ENCODE results near the gene MCM7. TPM values are rescaled to one million over a fixed set of nuclear protein-coding genes. Genes with fewer than 3 reads are reported as not detected.

The MCM7 gene
- total and polyA plus RNA-seq, 2 of the 13 experiments (the other 11 are each of a cell fraction or from before 2014, with no cell fraction given): 84.5 to 214 TPM

GRCh38 chr7:100079024-100079560 lies 22.1 kb downstream of the MCM7 start (continued):
- TF ChIP-seq ZNF576 (CRISPR knock-in tag; IDR thresholded peaks at IDR 0.05): no peak
- peak; percentile 38 for TF ChIP-seq ELF3 (CRISPR knock-in tag; IDR thresholded peaks at IDR 0.05)
- no peak for TF ChIP-seq SETDB1 (CRISPR knock-in tag; IDR thresholded peaks at IDR 0.05; ENCODE audit: borderline replicate concordance)
- TF ChIP-seq ZNF350 (CRISPR knock-in tag; IDR thresholded peaks at IDR 0.05; ENCODE audit: borderline replicate concordance, low read depth): peak; percentile 61; the same call in 1 of the 2 replicates
- 0 out of 2 replicates have a peak, but pooled peaks have one; percentile 54 for TF ChIP-seq ZNF761 (CRISPR knock-in tag; conservative IDR thresholded peaks at IDR 0.05)
- no peak for TF ChIP-seq ZNF724P (CRISPR knock-in tag; IDR thresholded peaks at IDR 0.05; ENCODE audit: borderline replicate concordance)
- peak; percentile 99 for TF ChIP-seq BCL6 (CRISPR knock-in tag; IDR thresholded peaks at IDR 0.05)
- no peak for TF ChIP-seq ATF2 (CRISPR knock-in tag; IDR thresholded peaks at IDR 0.05)
- TF ChIP-seq ZFY (CRISPR knock-in tag; IDR thresholded peaks at IDR 0.05): peak; percentile 45; the same call in 1 of the 2 replicates
- peak; percentile 74; the same call in 1 of the 2 replicates for TF ChIP-seq KDM4B (CRISPR knock-in tag; IDR thresholded peaks at IDR 0.05)
- peak; percentile 60; the same call in 1 of the 2 replicates for TF ChIP-seq ETV5 (CRISPR knock-in tag; IDR thresholded peaks at IDR 0.05; ENCODE audit: borderline replicate concordance)
- 0 out of 2 replicates have a peak, but pooled peaks have one; percentile 24 for TF ChIP-seq ARNTL (CRISPR knock-in tag; IDR thresholded peaks at IDR 0.05)
- no peak for TF ChIP-seq ZBTB20 (CRISPR knock-in tag; IDR thresholded peaks at IDR 0.05; ENCODE audit: borderline replicate concordance, low read depth)

Data from HepG2 (cell line).